SK-N-SH (cell line): ENCODE data around the gene STK39. TPM values are rescaled to one million over a fixed set of nuclear protein-coding genes. Genes with fewer than 3 reads are reported as not detected.

Source experiments
- CTCF ChIA-PET: fragments of 300-600, 350-600 bp; formaldehyde crosslinking; extraction: SDS; loops from one replicate; lab custom pipeline; 2021; lab: Yijun Ruan, JAX
- POLR2A ChIA-PET: fragments of 350-600 bp; sonication (Branson Sonifier 250); formaldehyde crosslinking; extraction: SDS; loops from one replicate; lab custom pipeline; 2020; ENCODE audit warnings: antibody characterized with exemption, inconsistent platforms; lab: Yijun Ruan, JAX
- DNase-seq: peaks from one replicate; pipeline ENCODE4 v3.0.0; 2012
- H2AFZ ChIP-seq: fragments of 200-600 bp; sonication (generic); 2 replicates; pipeline ENCODE4 v1.8.1; 2016; ENCODE audit warnings: antibody characterized with exemption, mild to moderate bottlenecking, low read depth
- H3F3A ChIP-seq: fragments of 200-600 bp; sonication (generic); replicated peaks from 2 replicates; pipeline ENCODE3; 2016; ENCODE audit warnings: antibody characterized with exemption, mild to moderate bottlenecking; ENCODE audit not compliant: insufficient read depth
- H3K27ac ChIP-seq, 2 experiments: fragments of 200-500 bp in 1 of 2; fragments of 200-600 bp in 1 of 2; sonication (Bioruptor generic) in 1 of 2; sonication (generic), shearing (Covaris generic) in 1 of 2; 2 replicates each; pipeline versions ENCODE4 v1.5.1 to v1.6.1; 2014 to 2016; ENCODE audit warnings: low read depth in 2 of 2, inconsistent platforms in 1 of 2, low read length in 1 of 2, mild to moderate bottlenecking in 1 of 2, mixed read lengths in 1 of 2
- H3K27me3 ChIP-seq: fragments of 200-600 bp; sonication (generic), shearing (Covaris generic); 2 replicates; pipeline ENCODE4 v1.6.1; 2016; ENCODE audit warnings: mixed run types; ENCODE audit not compliant: insufficient read depth
- H3K36me3 ChIP-seq, 2 experiments: fragments of 200-500 bp in 1 of 2; fragments of 200-600 bp in 1 of 2; sonication (Bioruptor generic) in 1 of 2; sonication (generic) in 1 of 2; replicated peaks in 1 of 2; 2 replicates each; pipeline versions ENCODE3 to v1.5.1; 2014 to 2016; ENCODE audit warnings: low read length in 1 of 2, mild to moderate bottlenecking in 1 of 2; ENCODE audit not compliant: insufficient read depth in 2 of 2, control insufficient read depth in 1 of 2
- H3K4me1 ChIP-seq, 2 experiments: fragments of 200-500 bp in 1 of 2; fragments of 200-600 bp in 1 of 2; sonication (Bioruptor generic) in 1 of 2; sonication (generic), shearing (Covaris generic) in 1 of 2; 2 replicates each; pipeline versions ENCODE4 v1.5.1 to v1.6.1; 2014 to 2016; ENCODE audit warnings: low read depth in 1 of 2, low read length in 1 of 2, mixed run types in 1 of 2; ENCODE audit not compliant: insufficient read depth in 2 of 2, control insufficient read depth in 1 of 2
- H3K4me2 ChIP-seq: fragments of 200-600 bp; sonication (generic), shearing (Covaris generic); 2 replicates; pipeline ENCODE4 v1.6.1; 2017; ENCODE audit warnings: mixed run types
- H3K4me3 ChIP-seq, 2 experiments: fragments of 200-500 bp in 1 of 2; fragments of 200-600 bp in 1 of 2; sonication (Bioruptor generic) in 1 of 2; sonication (generic), shearing (Covaris generic) in 1 of 2; 2 replicates each; pipeline versions ENCODE4 v1.5.1 to v1.8.1; 2014 to 2016; ENCODE audit warnings: low read depth in 2 of 2, inconsistent platforms in 1 of 2, low read length in 1 of 2, mild to moderate bottlenecking in 1 of 2, mixed read lengths in 1 of 2, moderate library complexity in 1 of 2
- H3K79me2 ChIP-seq: fragments of 200-600 bp; sonication (generic); 2 replicates; pipeline ENCODE4 v1.8.1; 2017; ENCODE audit warnings: mild to moderate bottlenecking; ENCODE audit not compliant: insufficient read depth
- H3K9ac ChIP-seq: fragments of 200-600 bp; sonication (generic); 2 replicates; pipeline ENCODE4 v1.6.1; 2017; ENCODE audit warnings: mixed run types
- H3K9me2 ChIP-seq: fragments of 200-600 bp; sonication (generic); 2 replicates; pipeline ENCODE4 v1.6.1; 2017; ENCODE audit warnings: mixed run types
- H3K9me3 ChIP-seq: fragments of 200-600 bp; sonication (generic); 2 replicates; pipeline ENCODE4 v1.6.1; 2017; ENCODE audit warnings: mixed run types, mild to moderate bottlenecking, moderate library complexity
- H4K20me1 ChIP-seq: fragments of 200-600 bp; sonication (generic); 2 replicates; pipeline ENCODE4 v1.6.1; 2017; ENCODE audit warnings: mild to moderate bottlenecking, mixed run types; ENCODE audit not compliant: insufficient read depth
- CHD2 ChIP-seq: fragments of 150-350 bp; IDR thresholded peaks from 2 replicates; pipeline ENCODE4 v1.6.1; 2018; ENCODE audit warnings: low read length; ENCODE audit not compliant: partially characterized antibody
- CTCF ChIP-seq: fragments of 200-600 bp; sonication (generic); IDR thresholded peaks from 2 replicates; pipeline ENCODE4 v1.6.1; 2017; ENCODE audit warnings: antibody characterized with exemption, mild to moderate bottlenecking, moderate library complexity
- EZH2phosphoT487 ChIP-seq: fragments of 200-600 bp; sonication (generic); IDR thresholded peaks from 2 replicates; pipeline ENCODE4 v1.6.1; 2017; ENCODE audit warnings: low read depth, mixed run types, mild to moderate bottlenecking, antibody characterized with exemption, moderate library complexity, borderline replicate concordance
- FOSL2 ChIP-seq: IDR thresholded peaks from 2 replicates; pipeline ENCODE4 v1.4.0; 2012; ENCODE audit warnings: low read depth, mild to moderate bottlenecking, moderate library complexity, borderline replicate concordance
- GATA2 ChIP-seq: sonication (generic); formaldehyde crosslinking; IDR thresholded peaks from 2 replicates; pipeline ENCODE4 v1.5.0; 2020; ENCODE audit warnings: mild to moderate bottlenecking, missing genetic modification reagents
- MAX ChIP-seq: IDR thresholded peaks from 2 replicates; pipeline ENCODE4 v1.4.0; 2012; ENCODE audit warnings: low read depth
- MEF2A ChIP-seq: IDR thresholded peaks from 2 replicates; pipeline ENCODE4 v1.4.0; 2012; ENCODE audit warnings: low read depth, borderline replicate concordance
- MXI1 ChIP-seq: IDR thresholded peaks from 2 replicates; pipeline ENCODE4 v1.6.1; 2012; ENCODE audit warnings: mild to moderate bottlenecking, low read depth, low read length, improper control_type of control experiment
- NFIC ChIP-seq: IDR thresholded peaks from 2 replicates; pipeline ENCODE4 v1.4.0; 2012; ENCODE audit warnings: borderline replicate concordance
- RAD21 ChIP-seq: IDR thresholded peaks from 2 replicates; pipeline ENCODE4 v1.6.1; 2012; ENCODE audit warnings: mild to moderate bottlenecking, low read length
- RFX5 ChIP-seq: IDR thresholded peaks from 2 replicates; pipeline ENCODE4 v1.6.1; 2012; ENCODE audit warnings: mild to moderate bottlenecking, improper control_type of control experiment, low read length
- RXRA ChIP-seq: IDR thresholded peaks from 2 replicates; pipeline ENCODE4 v1.4.0; 2012; ENCODE audit warnings: low read depth, mild to moderate bottlenecking, borderline replicate concordance
- SIN3A ChIP-seq: IDR thresholded peaks from 2 replicates; pipeline ENCODE4 v1.6.1; 2012; ENCODE audit warnings: low read depth, mild to moderate bottlenecking, low read length, moderate library complexity, borderline replicate concordance
- SMC3 ChIP-seq: IDR thresholded peaks from 2 replicates; pipeline ENCODE4 v1.6.1; 2012; ENCODE audit warnings: low read depth, low read length, improper control_type of control experiment
- TCF12 ChIP-seq: IDR thresholded peaks from 2 replicates; pipeline ENCODE4 v1.4.0; 2012
- USF1 ChIP-seq: IDR thresholded peaks from 2 replicates; pipeline ENCODE4 v1.4.0; 2012; ENCODE audit warnings: low read depth, borderline replicate concordance
- USF2 ChIP-seq: fragments of 150-350 bp; IDR thresholded peaks from 2 replicates; pipeline ENCODE4 v1.6.1; 2017; ENCODE audit warnings: antibody characterized with exemption, low read length, low read depth, borderline replicate concordance
- WGBS: methylation state at CpG from one replicate; pipeline ENCODE4 v1.1.6; 2017; ENCODE audit warnings: low lambda C conversion rate; 5-methylcytosine and 5-hydroxymethylcytosine counted together
- polyA plus RNA-seq, 3 experiments: library from polyadenylated mRNA; depleted of rRNA; stranded (reverse); fragments of >200 nt; gene quantifications; 2 replicates each; pipeline ENCODE4 v1.2.3, GENCODE V29; 2012

STK39 gene
- polyA plus RNA-seq, 1 of the 3 experiments (the other 2 are of a cell fraction): 9.6 TPM

- Histone ChIP-seq H3K4me2 (no peak overlapping the region), H3K9me3 (no peaks in the 10 kb centered on the region), H3K4me3 (no peak overlapping the region), H3F3A (no peaks in the 10 kb centered on the region), H3K36me3 (peaks cover 2 to 6% of the 10 kb centered on the region in 2 experiments), H3K9me2 (no peaks in the 10 kb centered on the region), H3K27me3 (no peaks in the 10 kb centered on the region), H4K20me1 (no peaks in the 10 kb centered on the region), H2AFZ (no peak overlapping the region), H3K27ac (no peak overlapping the region), H3K79me2 (no peaks in the 10 kb centered on the region), H3K4me1 (no peaks in the 10 kb centered on the region; a peak in 1 of 4 replicates), H3K9ac (no peak overlapping the region)
- TF ChIP-seq RFX5 (no peak), MEF2A (no peak), USF2 (no peak), NFIC (no peak), RXRA (no peak), SMC3 (no peak), FOSL2 (no peak), EZH2phosphoT487 (no peak), TCF12 (no peak), GATA2 (CRISPR knock-in tag) (no peak), CTCF (no peak), MAX (no peak), CHD2 (no peak), RAD21 (no peak), SIN3A (no peak), USF1 (no peak), MXI1 (no peak)
- 95% methylated on average over 3 of the region's 3 CpGs for WGBS
- ChIA-PET POLR2A (no interaction called here), CTCF (interaction anchor here (1.4 to 1.6 kb wide), 2 partner anchors 16 to 114 kb away, joined by 3 to 4 read pairs; no protein-coding TSS in a partner anchor)
- no peak for DNase-seq
Observed at GRCh38 chr2:168005586-168005985, 241.8 kb downstream of the STK39 start.
